WTC11 (cell line): Measurements from ENCODE around the gene MAGI3.

Experiments
- CTCF ChIP-seq: fragments of 200-600 bp; IDR thresholded peaks from 2 replicates; pipeline ENCODE4 v1.8.0; 2022; ENCODE audit warnings: antibody characterized with exemption
- E2F4 ChIP-seq: sonication (generic); formaldehyde crosslinking; IDR thresholded peaks from 2 replicates; pipeline ENCODE4 v1.8.1; 2022; ENCODE audit warnings: low read depth, mild to moderate bottlenecking, moderate library complexity, missing genetic modification reagents, borderline replicate concordance

GRCh38 chr1:113678159-113678469 is 287.8 kb downstream of the MAGI3 start:
- TF ChIP-seq E2F4 (CRISPR knock-in tag): no peak
- TF ChIP-seq CTCF: no peak
